ENCODE data around the gene REEP6.

- TF ChIP-seq CTCF (IDR thresholded peaks at IDR 0.05) (no peak), EZH2phosphoT487 (IDR thresholded peaks at IDR 0.05) (peak; percentile 80)
Measured at GRCh38 chr19:1468274-1468820, 22.6 kb upstream of the REEP6 start.
